ENCODE data around the gene ING5. TPM values are rescaled to one million over a fixed set of nuclear protein-coding genes. Genes with fewer than 3 reads are reported as not detected.
A peak's percentile ranks its signal among the peaks of the same experiment; 100 is the strongest.

Gene ING5
- total and polyA plus RNA-seq, 10 donors, result 18.2 to 51.1 (median 35.5) TPM

DNA sequence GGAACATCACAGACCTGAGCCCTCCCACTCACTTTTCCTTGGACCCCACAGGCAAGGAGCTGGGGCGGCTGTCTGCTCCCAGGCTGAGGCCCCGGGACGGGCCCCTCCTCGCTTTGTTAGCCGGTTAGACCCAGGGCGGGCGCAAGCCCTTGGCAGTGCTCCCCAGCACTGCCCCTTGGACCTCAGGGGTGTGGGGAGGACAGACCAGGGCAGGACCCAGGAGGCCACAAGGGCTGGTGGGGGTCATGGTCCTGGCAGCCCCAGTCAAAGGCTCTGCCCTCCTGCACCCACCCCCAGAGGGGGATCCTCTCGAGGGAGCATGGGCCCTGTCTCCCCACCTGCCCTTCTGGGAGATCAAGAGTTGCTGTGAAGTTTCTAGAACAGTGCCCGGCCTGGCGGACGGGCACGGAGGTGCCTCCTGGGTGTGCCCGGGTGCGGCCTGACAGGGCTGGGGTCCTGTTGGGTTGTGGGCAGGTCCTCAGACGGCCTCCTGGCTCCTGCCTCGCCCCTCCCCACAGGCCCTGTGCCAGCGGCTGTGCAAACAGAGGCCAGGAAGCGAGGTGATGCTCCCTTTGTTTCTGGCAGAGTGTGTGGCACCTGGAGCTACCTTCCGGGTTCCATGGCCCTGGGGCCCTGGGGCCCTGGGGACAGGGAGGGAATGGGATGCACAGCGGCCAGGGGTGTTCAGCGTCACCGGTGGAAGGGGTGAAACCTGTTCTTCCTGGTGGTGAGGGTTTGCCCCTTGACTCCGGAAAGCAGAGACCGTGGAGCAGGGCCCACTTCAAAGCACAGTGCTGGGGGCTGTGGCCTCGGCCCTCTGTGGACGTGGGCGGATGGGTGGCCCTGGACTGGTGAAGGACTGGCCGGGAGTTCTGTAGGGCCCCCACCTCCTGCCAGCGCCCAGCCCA is 71.9 kb downstream of the ING5 start:
- no peak overlapping the region for H3K4me3 ChIP-seq
- intact Hi-C loops (cut with DNase I; ENCODE audit: low total_unique reads), result no loop called here
- H3K27ac ChIP-seq, result no peak overlapping the region
- TF ChIP-seq POLR2AphosphoS5 (IDR thresholded peaks at IDR 0.05) (no peak), POLR2A (IDR thresholded peaks at IDR 0.05) (no peak)
- TF ChIP-seq, protein P1, sequence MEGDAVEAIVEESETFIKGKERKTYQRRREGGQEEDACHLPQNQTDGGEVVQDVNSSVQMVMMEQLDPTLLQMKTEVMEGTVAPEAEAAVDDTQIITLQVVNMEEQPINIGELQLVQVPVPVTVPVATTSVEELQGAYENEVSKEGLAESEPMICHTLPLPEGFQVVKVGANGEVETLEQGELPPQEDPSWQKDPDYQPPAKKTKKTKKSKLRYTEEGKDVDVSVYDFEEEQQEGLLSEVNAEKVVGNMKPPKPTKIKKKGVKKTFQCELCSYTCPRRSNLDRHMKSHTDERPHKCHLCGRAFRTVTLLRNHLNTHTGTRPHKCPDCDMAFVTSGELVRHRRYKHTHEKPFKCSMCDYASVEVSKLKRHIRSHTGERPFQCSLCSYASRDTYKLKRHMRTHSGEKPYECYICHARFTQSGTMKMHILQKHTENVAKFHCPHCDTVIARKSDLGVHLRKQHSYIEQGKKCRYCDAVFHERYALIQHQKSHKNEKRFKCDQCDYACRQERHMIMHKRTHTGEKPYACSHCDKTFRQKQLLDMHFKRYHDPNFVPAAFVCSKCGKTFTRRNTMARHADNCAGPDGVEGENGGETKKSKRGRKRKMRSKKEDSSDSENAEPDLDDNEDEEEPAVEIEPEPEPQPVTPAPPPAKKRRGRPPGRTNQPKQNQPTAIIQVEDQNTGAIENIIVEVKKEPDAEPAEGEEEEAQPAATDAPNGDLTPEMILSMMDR (IDR thresholded peaks at IDR 0.05 in 8 of 11, conservative IDR thresholded peaks at IDR 0.05 in 3 of 11), result no peak
- DNase-seq, result peak; percentile 73
- WGBS, 5 donors, result 72 to 88% (median 81%) methylated on average over 15 to 29 of the region's 29 CpGs
- H3K9me3 ChIP-seq, result no peaks in the 10 kb centered on the region
- H3K36me3 ChIP-seq, result no peaks in the 10 kb centered on the region
- H3K27me3 ChIP-seq (replicated peaks in 1 of 7), result peaks cover 0 to 60% (median 12%) of the 10 kb centered on the region in 7 donors
- peaks cover 0 to 34% (median 11%) of the 10 kb centered on the region in 6 donors for H3K4me1 ChIP-seq

DNA sequence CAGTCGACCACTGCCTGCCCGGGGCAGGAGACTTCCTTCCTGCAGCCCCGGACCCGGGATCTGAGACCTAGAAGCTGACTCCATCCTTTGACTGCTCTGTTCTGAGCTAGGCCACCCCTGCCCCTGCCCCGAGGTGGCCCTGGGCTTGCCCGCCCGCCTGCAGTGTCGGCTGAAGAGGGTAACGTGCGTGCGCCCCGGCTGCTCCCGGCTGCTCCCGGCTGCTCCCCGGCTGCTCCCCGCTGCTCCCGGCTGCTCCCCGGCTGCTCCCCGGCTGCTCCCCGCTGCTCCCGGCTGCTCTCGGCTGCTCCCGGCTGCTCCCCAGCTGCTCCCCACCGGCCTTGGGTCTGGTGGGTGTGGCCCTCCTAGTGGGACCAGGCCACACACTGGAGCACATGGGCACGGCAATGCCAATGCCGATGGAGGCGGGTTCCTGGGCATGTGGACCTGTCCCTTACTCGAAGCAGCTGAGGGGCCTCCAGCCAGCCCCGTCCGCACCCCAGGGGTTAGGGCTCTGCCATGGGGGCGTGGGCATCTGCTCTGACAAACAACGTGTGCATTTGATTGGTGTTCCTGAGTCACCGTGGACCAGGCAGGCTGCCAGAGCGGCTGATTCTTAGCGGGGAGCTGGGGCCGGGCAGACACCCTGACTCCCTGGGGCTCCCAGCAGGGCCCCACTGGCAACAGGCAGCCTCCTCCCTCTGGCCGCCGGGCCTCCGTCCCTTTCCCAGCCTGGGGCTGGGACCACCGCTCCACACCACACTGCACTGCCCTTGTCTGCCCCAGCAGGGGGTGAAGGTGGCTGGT is 72.8 kb downstream of the ING5 start:
- 61 to 83% (median 78%) methylated on average over 27 to 40 of the region's 40 CpGs for WGBS, 5 donors
- H3K4me3 ChIP-seq, result no peak overlapping the region
- H3K4me1 ChIP-seq, result peaks cover 0 to 34% (median 11%) of the 10 kb centered on the region in 6 donors
- peaks cover 0 to 60% (median 12%) of the 10 kb centered on the region in 7 donors for H3K27me3 ChIP-seq (replicated peaks in 1 of 7)
- no peaks in the 10 kb centered on the region for H3K9me3 ChIP-seq
- no peak for TF ChIP-seq POLR2AphosphoS5 (IDR thresholded peaks at IDR 0.05)
- TF ChIP-seq, protein P1 (IDR thresholded peaks at IDR 0.05 in 8 of 11, conservative IDR thresholded peaks at IDR 0.05 in 3 of 11), result no peak
- TF ChIP-seq POLR2A (IDR thresholded peaks at IDR 0.05), result no peak
- H3K27ac ChIP-seq, result no peak overlapping the region
- H3K36me3 ChIP-seq, result no peaks in the 10 kb centered on the region
- intact Hi-C loops (cut with DNase I; ENCODE audit: low total_unique reads), result no loop called here
- DNase-seq, result peak; percentile 74

DNA sequence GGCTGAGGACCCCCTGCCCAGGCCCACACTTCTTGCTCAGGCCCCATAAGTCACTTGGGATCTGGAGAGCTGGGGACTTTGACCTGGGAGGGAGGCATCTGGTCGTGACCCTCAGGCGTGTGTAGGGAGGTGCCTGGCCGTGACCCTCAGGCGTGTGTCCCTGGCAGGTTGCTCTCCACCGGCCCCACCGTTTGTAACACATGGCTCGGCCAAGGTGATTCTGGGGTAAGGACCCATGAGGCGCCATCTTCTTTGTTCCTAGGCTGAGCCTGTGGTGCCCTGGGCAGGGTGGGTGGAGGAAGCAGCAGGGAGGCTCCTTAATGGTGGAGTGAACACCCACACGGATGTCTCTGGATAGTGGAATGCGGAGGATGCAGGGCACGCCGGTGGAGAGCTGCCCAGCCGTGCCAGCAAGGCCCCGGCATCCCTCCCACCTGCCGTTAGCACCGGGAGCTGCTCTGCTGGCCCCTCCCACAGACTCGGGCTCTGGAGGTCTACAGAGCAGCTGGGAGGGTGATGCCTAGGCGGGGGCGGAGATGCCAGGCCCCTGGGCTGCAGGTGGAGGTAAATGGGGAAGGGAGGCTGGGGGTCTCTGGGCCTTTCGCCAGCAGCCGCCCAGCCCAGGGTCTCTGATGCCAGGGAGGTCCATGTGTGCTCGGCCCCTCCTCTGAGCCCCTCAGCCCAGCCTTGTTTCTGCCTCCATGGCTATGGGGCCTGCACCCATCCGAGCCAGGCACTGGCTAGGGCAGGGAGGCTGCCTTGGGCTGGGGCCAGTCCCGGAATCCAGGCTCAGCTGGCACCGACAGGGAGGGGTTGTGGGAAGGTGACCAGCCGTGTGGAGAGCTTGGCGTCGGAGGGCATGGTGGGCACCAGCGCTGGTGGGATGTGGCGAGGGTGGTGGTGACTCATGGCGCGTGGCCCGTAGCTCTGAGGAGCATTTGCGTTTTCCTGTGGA is 73.7 kb downstream of the ING5 start:
- peaks cover 0 to 60% (median 12%) of the 10 kb centered on the region in 7 donors for H3K27me3 ChIP-seq (replicated peaks in 1 of 7)
- H3K36me3 ChIP-seq, result no peaks in the 10 kb centered on the region
- H3K27ac ChIP-seq, result no peak overlapping the region
- 82 to 89% (median 88%) methylated on average over 12 to 34 of the region's 34 CpGs for WGBS, 5 donors
- DNase-seq, result peak; percentile 64
- H3K9me3 ChIP-seq, result peaks cover 0 to 5% (median 3%) of the 10 kb centered on the region in 8 donors
- TF ChIP-seq POLR2AphosphoS5 (IDR thresholded peaks at IDR 0.05), result no peak
- TF ChIP-seq, protein P1 (IDR thresholded peaks at IDR 0.05 in 8 of 11, conservative IDR thresholded peaks at IDR 0.05 in 3 of 11), result no peak
- TF ChIP-seq POLR2A (IDR thresholded peaks at IDR 0.05), result no peak
- no peak overlapping the region for H3K4me3 ChIP-seq
- peaks cover 0 to 30% (median 11%) of the 10 kb centered on the region in 6 donors for H3K4me1 ChIP-seq
- intact Hi-C loops (cut with DNase I; ENCODE audit: low total_unique reads), result no loop called here

All from spleen (tissue), 11 donors.